Loucy (cell line): ENCODE data around the gene CORO1C.

Source experiments
- CTCF ChIP-seq: fragments of 200-600 bp; sonication (generic); conservative IDR thresholded peaks from 2 replicates; pipeline ENCODE4 v1.5.1; 2014; ENCODE audit warnings: mild to moderate bottlenecking, antibody characterized with exemption, low read length
- EZH2phosphoT487 ChIP-seq: fragments of 200-600 bp; IDR thresholded peaks from 2 replicates; pipeline ENCODE4 v1.6.1; 2018; ENCODE audit warnings: antibody characterized with exemption, mild to moderate bottlenecking, moderate library complexity, borderline replicate concordance

GRCh38 chr12:108690542-108691174 is 40.7 kb downstream of the CORO1C start:
- TF ChIP-seq CTCF (no peak), EZH2phosphoT487 (no peak)
